Muscle of leg (tissue), 11 donors: Measurements from ENCODE around the gene TMEM131L. TPM values are rescaled to one million over a fixed set of nuclear protein-coding genes. Genes with fewer than 3 reads are reported as not detected.

Experiments used
- DNase-seq: peaks from one replicate; pipeline ENCODE4 v3.0.0; 2013
- H3K27ac ChIP-seq: one replicate; pipeline ENCODE4 v1.5.1; 2013; ENCODE audit warnings: mild to moderate bottlenecking, low read length, control low read depth
- H3K27me3 ChIP-seq: one replicate; pipeline ENCODE4 v1.6.1; 2013; ENCODE audit warnings: low read length; ENCODE audit not compliant: control insufficient read depth, insufficient read depth
- H3K36me3 ChIP-seq: one replicate; pipeline ENCODE4 v1.6.1; 2013; ENCODE audit warnings: low read length; ENCODE audit not compliant: control insufficient read depth, insufficient read depth
- H3K4me1 ChIP-seq: one replicate; pipeline ENCODE4 v1.6.1; 2013; ENCODE audit warnings: low read length; ENCODE audit not compliant: control insufficient read depth, insufficient read depth
- H3K4me3 ChIP-seq: one replicate; pipeline ENCODE4 v1.5.1; 2013; ENCODE audit warnings: low read length, control low read depth
- H3K9me3 ChIP-seq: replicated peaks from 2 replicates; pipeline ENCODE4 v1.6.1; 2013; ENCODE audit warnings: low read depth, low read length; ENCODE audit not compliant: control insufficient read depth
- WGBS: methylation state at CpG from one replicate; pipeline ENCODE4 v1.1.5; 2013; ENCODE audit warnings: missing lambda C conversion rate; ENCODE audit not compliant: insufficient coverage; 5-methylcytosine and 5-hydroxymethylcytosine counted together
- polyA plus RNA-seq, 8 donors: library from polyadenylated mRNA; unstranded; fragments of 120-200 nt; gene quantifications; one replicate each; pipeline versions ENCODE4 v1.2.1 to v1.2.3, GENCODE V29; 2013; ENCODE audit warnings: inconsistent platforms in 1 of 8, low replicate concordance in 1 of 8; ENCODE audit not compliant: insufficient read length in 8 of 8, insufficient read depth in 1 of 8
- total RNA-seq: library from RNA; stranded (reverse); fragments of 120-200 nt; gene quantifications from one replicate; pipeline ENCODE4 v1.2.4, GENCODE V29; 2013

Gene TMEM131L
- total and polyA plus RNA-seq, 9 donors: 35.1 to 69.6 (median 43.1) TPM

GRCh38 chr4:153427363-153428071, 38.6 kb upstream of the TMEM131L start:
- DNase-seq: peak; percentile 14
- Histone ChIP-seq H3K36me3 (no peaks in the 10 kb centered on the region), H3K9me3 (no peaks in the 10 kb centered on the region), H3K4me1 (peaks cover 4% of the 10 kb centered on the region), H3K27ac (no peak overlapping the region), H3K4me3 (no peak overlapping the region), H3K27me3 (no peaks in the 10 kb centered on the region)
- 90% methylated on average over 2 of the region's 4 CpGs for WGBS

GRCh38 chr4:153428941-153429475, 37.2 kb upstream of the TMEM131L start:
- no peaks in the 10 kb centered on the region for H3K36me3 ChIP-seq
- DNase-seq: peak; percentile 34
- H3K4me1 ChIP-seq: peaks cover 4% of the 10 kb centered on the region
- no peak overlapping the region for H3K4me3 ChIP-seq
- no peaks in the 10 kb centered on the region for H3K9me3 ChIP-seq
- H3K27ac ChIP-seq: no peak overlapping the region
- no peaks in the 10 kb centered on the region for H3K27me3 ChIP-seq
- WGBS: no CpG with 5 or more reads among the region's 3 CpGs

- H3K36me3 ChIP-seq: no peaks in the 10 kb centered on the region
- H3K4me1 ChIP-seq: no peaks in the 10 kb centered on the region
- peak; percentile 57 for DNase-seq
- H3K27me3 ChIP-seq: no peaks in the 10 kb centered on the region
- H3K9me3 ChIP-seq: no peaks in the 10 kb centered on the region
- no peak overlapping the region for H3K27ac ChIP-seq
- no peak overlapping the region for H3K4me3 ChIP-seq
- WGBS: 76% methylated on average over 7 of the region's 12 CpGs
Observed at GRCh38 chr4:153432965-153433753, 33.0 kb upstream of the TMEM131L start.

- Histone ChIP-seq H3K27me3 (no peaks in the 10 kb centered on the region), H3K4me3 (no peak overlapping the region), H3K36me3 (no peaks in the 10 kb centered on the region), H3K4me1 (no peaks in the 10 kb centered on the region), H3K9me3 (no peaks in the 10 kb centered on the region), H3K27ac (no peak overlapping the region)
- WGBS: no CpG with 5 or more reads among the region's 3 CpGs
- no peak for DNase-seq
Observed at GRCh38 chr4:153433754-153434105, 32.4 kb upstream of the TMEM131L start.

- H3K27ac ChIP-seq: no peak overlapping the region
- H3K4me3 ChIP-seq: no peak overlapping the region
- H3K4me1 ChIP-seq: no peaks in the 10 kb centered on the region
- DNase-seq: no peak
- no peaks in the 10 kb centered on the region for H3K9me3 ChIP-seq
- H3K36me3 ChIP-seq: no peaks in the 10 kb centered on the region
- H3K27me3 ChIP-seq: no peaks in the 10 kb centered on the region
- WGBS: 81% methylated on average over 2 of the region's 2 CpGs
Observed at GRCh38 chr4:153434190-153434589, 32.0 kb upstream of the TMEM131L start.

GRCh38 chr4:153438916-153439756, 27.0 kb upstream of the TMEM131L start:
- peak overlapping the region; percentile 7 for H3K27ac ChIP-seq
- WGBS: 85% methylated on average over 4 of the region's 13 CpGs
- H3K9me3 ChIP-seq: no peaks in the 10 kb centered on the region
- H3K4me3 ChIP-seq: no peak overlapping the region
- no peak for DNase-seq
- no peaks in the 10 kb centered on the region for H3K4me1 ChIP-seq
- H3K27me3 ChIP-seq: no peaks in the 10 kb centered on the region
- H3K36me3 ChIP-seq: no peaks in the 10 kb centered on the region

- Histone ChIP-seq H3K36me3 (no peaks in the 10 kb centered on the region), H3K9me3 (no peaks in the 10 kb centered on the region), H3K27me3 (no peaks in the 10 kb centered on the region), H3K27ac (no peak overlapping the region), H3K4me3 (no peak overlapping the region), H3K4me1 (no peaks in the 10 kb centered on the region)
- DNase-seq: no peak
- WGBS: 96% methylated on average over 5 of the region's 9 CpGs
Observed at GRCh38 chr4:153439831-153440230, 26.3 kb upstream of the TMEM131L start.

GRCh38 chr4:153440475-153440874, 25.7 kb upstream of the TMEM131L start:
- DNase-seq: no peak
- Histone ChIP-seq H3K27me3 (no peaks in the 10 kb centered on the region), H3K4me1 (no peaks in the 10 kb centered on the region), H3K4me3 (no peak overlapping the region), H3K27ac (no peak overlapping the region), H3K36me3 (no peaks in the 10 kb centered on the region), H3K9me3 (no peaks in the 10 kb centered on the region)
- WGBS: 74% methylated on average over 2 of the region's 6 CpGs

GRCh38 chr4:153447175-153447905, 18.8 kb upstream of the TMEM131L start:
- WGBS: 80% methylated on average over 1 of the region's 5 CpGs
- Histone ChIP-seq H3K4me3 (no peak overlapping the region), H3K27ac (peak overlapping the region; percentile 64), H3K36me3 (no peaks in the 10 kb centered on the region), H3K9me3 (no peaks in the 10 kb centered on the region), H3K4me1 (peaks cover 9% of the 10 kb centered on the region), H3K27me3 (no peaks in the 10 kb centered on the region)
- DNase-seq: peak; percentile 62
